ENCODE results near the gene SWAP70. TPM values are rescaled to one million over a fixed set of nuclear protein-coding genes. Genes with fewer than 3 reads are reported as not detected.

The SWAP70 gene
- total and polyA plus RNA-seq, 2 of the 13 experiments (the other 11 are each of a cell fraction or from before 2014, with no cell fraction given), result 4.6 to 8.7 TPM

- TF ChIP-seq USF2 (IDR thresholded peaks at IDR 0.05; ENCODE audit: low read depth, low read length), result no peak
- TF ChIP-seq USF2 (CRISPR knock-in tag; IDR thresholded peaks at IDR 0.05; ENCODE audit: borderline replicate concordance), result no peak
- peak; percentile 49 for TF ChIP-seq CSRNP1 (CRISPR knock-in tag; IDR thresholded peaks at IDR 0.05)
- peak; percentile 52 for TF ChIP-seq NR2F6 (IDR thresholded peaks at IDR 0.05)
- TF ChIP-seq NR2F6 (CRISPR knock-in tag; IDR thresholded peaks at IDR 0.05), result peak; percentile 70
- TF ChIP-seq CENPBD1 (CRISPR knock-in tag; IDR thresholded peaks at IDR 0.05; ENCODE audit: borderline replicate concordance, low read depth), result no peak
- no peak; the same call in none of the 2 replicates for TF ChIP-seq ZNF343 (CRISPR knock-in tag; IDR thresholded peaks at IDR 0.05)
- TF ChIP-seq MYPOP (CRISPR knock-in tag; IDR thresholded peaks at IDR 0.05), result 0 out of 2 replicates have a peak, but pooled peaks have one; percentile 69
- TF ChIP-seq POGK (CRISPR knock-in tag; conservative IDR thresholded peaks at IDR 0.05), result peak; percentile 74
- TF ChIP-seq POGZ (CRISPR knock-in tag; IDR thresholded peaks at IDR 0.05), result no peak
- no peak for TF ChIP-seq TBX3 (IDR thresholded peaks at IDR 0.05; ENCODE audit: borderline replicate concordance)
- no peak for TF ChIP-seq ZFP1 (CRISPR knock-in tag; IDR thresholded peaks at IDR 0.05)
- TF ChIP-seq ZNF550 (CRISPR knock-in tag; IDR thresholded peaks at IDR 0.05; ENCODE audit: borderline replicate concordance), result no peak
- no peak for TF ChIP-seq CEBPB (IDR thresholded peaks at IDR 0.05; ENCODE audit: borderline replicate concordance, low read depth, low read length)
- TF ChIP-seq ZNF224 (CRISPR knock-in tag; IDR thresholded peaks at IDR 0.05), result no peak
- peak; percentile 39 for TF ChIP-seq MED8 (CRISPR knock-in tag; IDR thresholded peaks at IDR 0.05; ENCODE audit: insufficient replicate concordance)
- TF ChIP-seq ZMAT3 (CRISPR knock-in tag; conservative IDR thresholded peaks at IDR 0.05), result no peak
- TF ChIP-seq GPN1 (CRISPR knock-in tag; IDR thresholded peaks at IDR 0.05; ENCODE audit: borderline replicate concordance), result no peak
- no peak; the same call in 1 of the 2 replicates for TF ChIP-seq RAD21 (CRISPR knock-in tag; IDR thresholded peaks at IDR 0.05)
- 0 out of 2 replicates have a peak, but pooled peaks have one; percentile 11 for TF ChIP-seq ZNF331 (CRISPR knock-in tag; IDR thresholded peaks at IDR 0.05)
- no peak for TF ChIP-seq ZSCAN31 (CRISPR knock-in tag; IDR thresholded peaks at IDR 0.05; ENCODE audit: low read depth)
- no peak for TF ChIP-seq ZNF549 (CRISPR knock-in tag; IDR thresholded peaks at IDR 0.05)
- 0 out of 2 replicates have a peak, but pooled peaks have one; percentile 24 for TF ChIP-seq ETV5 (CRISPR knock-in tag; IDR thresholded peaks at IDR 0.05; ENCODE audit: borderline replicate concordance)
- TF ChIP-seq ZNF7 (CRISPR knock-in tag; IDR thresholded peaks at IDR 0.05), result no peak
Measured at GRCh38 chr11:9758637-9759518, 95.0 kb downstream of the SWAP70 start (continued).
